ENCODE measurements around the gene MUL1.
A peak's percentile ranks its signal among the peaks of the same experiment; 100 is the strongest.
"Not testable (repeated sequence)": the region's sequence is repeated elsewhere in the genome, so short reads cannot be mapped to it uniquely, and the experiment has no call there.

Gene MUL1

DNA sequence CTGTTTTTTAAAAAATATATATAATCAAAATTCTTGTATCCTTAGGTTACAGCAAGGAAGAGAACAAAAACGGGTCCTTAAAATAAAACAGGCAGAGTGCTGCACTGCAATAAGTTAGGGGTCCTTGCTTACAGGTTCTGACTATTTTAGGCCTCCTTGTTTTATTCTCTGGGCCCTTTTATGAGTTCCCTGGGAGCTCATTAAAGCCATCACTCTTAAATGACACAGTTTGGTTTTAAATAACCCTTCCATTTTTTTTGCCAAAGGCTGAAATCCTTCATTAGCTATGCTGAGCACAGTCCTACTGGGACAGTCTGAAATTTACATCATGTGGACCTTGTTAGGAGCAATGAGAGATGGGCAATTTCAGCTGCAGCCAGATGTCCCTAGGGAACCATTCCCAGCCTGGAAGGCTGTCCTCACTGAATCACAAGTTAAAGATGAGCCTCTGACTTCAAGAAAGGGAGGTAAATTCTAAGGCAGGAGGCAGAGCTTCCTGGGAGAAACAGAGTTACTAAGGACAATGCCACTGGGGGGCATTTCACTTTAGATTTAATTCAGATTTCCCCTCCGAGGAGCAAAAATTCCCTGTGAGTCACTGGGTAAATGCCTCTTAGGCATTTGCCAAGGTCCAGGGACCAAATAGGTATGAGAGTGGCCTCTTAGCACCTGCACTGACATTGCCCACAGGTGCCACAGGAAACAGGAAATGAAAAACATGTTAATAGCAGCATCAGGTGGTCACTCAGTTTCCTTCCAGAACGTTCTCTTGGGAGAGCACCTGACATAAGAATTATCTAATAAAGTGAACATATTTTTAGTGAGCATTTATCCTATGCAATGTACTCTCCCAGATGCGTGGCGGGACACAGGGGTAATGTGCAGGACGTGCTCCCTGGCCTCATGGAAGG lies 3.8 kb upstream of the MUL1 start:
- no peak for DNase-seq

DNA sequence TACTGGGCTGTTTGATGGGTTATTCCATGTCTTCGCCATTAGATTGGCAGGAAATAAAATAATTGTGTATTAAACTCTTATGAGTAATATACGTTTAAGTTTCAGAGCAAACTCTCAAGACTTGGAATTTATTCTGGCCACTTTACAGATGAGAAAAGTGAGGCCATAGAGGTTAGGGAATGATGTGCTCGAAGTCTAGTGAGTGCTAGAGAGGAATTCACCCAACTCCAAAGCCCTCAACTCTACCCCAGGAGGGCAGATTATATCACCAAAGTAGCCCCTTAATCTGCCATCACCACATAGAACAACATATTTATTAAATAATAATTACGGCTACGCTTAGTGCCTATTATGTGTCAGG lies 440 bp upstream of the MUL1 start:
- no peak for DNase-seq

DNA sequence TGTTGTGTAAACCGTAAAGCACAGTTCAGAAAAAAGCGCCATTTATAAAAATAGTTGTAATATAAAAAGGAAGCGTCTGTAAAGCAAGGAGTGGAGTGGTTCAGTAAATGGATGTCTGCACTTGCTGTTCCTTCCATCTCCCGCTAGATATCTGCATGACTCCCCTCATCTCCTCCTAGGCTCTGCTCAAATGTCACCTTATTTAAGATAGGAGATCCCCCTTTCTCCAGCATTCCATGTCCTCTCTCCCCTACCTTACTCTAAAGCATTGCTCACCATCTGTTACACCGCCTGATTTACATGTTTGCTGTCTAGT lies 745 bp downstream of the MUL1 start:
- DNase-seq = no peak

DNA sequence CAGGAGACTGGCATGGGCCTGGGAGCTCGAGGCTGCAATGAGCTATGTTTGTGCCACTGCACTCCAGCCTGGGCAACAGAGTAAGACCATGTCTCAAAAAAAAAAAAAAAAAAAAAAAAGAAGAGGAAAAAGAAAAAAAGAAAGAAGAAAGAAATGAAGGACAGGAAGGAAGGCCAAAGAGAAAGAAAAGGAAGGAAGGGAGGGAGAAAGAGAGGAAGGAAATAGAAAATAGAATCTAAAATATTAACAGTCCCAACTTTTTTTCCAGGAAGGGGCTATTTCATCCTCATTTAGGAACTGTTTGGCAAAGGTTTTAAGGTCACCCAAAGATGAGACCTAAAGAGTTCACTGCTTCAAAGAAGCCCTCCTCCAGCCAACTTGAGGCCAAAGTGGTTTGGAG lies 2.5 kb downstream of the MUL1 start:
- no peak for DNase-seq

DNA sequence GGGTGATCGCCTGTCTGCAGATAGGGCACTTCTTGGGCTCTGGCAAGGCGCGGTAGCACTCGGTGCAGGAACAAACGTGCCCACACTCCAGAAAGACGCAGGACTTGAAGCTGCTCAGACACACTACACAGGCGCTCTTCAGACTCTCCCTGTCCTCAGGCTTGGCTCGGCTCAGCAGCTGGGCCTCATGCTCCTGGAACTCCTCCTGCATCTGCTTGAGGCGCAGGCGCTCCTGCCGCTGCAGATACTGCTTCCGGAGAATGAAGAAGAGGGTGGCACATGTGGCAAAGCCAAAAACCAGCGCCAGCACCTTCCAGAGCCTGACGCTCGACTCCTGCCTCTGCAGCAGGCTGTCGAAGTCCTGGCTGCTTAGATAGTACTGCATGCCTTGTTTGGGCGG lies 7.2 kb downstream of the MUL1 start:
- no peak for DNase-seq

DNA sequence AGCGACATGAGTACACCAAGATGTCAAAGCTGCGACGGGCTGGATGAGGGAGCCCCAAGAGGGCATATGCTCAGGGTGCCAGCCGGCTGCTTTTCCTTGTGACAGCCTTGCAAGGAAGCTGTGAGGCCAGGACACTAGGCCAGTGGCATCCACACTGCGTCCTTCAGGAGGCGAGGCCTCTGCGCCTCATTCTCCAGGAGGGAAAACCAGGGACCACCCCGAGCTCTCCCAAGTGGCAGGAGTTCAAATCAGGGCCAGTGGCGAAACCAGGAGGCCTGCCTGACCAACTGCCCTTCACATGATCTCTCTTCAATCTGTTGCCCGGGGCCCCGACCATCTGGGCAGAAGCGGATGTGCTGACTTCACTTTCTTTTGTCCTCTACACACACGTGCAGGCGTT lies 8.2 kb downstream of the MUL1 start:
- no peak for DNase-seq

DNA sequence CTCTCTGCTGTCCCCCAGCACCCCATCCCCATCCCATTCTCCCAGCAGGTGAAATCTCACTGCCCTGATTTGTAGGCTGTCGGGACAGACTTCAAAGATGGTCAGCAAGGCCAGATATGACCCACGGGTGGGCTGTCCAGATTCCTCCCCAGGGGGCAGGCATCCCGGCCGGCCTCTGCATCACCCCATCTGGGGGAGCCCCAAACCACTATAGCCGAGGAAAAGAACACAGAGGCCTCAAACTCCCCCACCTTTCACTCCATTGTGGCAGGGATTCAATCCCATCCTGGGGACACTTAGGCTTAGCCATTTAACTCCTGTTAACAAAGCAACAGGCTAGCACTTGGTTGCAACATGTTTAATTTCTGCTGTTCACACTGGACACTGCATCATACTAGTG lies 8.8 kb downstream of the MUL1 start:
- no peak for DNase-seq

DNA sequence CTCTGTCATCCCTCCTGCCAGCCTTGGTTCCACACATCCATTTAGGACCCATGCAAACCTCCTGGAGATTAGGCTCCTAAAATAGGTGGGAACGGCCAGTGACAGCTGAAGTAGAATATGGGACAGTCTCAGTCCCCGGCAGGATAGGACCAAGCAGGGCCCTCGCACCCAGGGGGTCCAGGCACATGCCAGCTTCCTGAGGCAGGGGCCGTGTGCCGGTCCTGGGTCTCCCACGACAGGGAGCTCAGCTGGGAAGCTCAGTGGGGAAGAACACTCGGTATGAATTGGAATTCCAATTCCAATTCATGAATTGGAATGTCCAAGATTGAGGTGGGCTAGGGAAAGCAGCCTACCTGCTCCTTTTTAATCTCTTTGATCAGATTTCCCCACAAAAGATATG lies 9.8 kb downstream of the MUL1 start:
- no peak for DNase-seq

DNA sequence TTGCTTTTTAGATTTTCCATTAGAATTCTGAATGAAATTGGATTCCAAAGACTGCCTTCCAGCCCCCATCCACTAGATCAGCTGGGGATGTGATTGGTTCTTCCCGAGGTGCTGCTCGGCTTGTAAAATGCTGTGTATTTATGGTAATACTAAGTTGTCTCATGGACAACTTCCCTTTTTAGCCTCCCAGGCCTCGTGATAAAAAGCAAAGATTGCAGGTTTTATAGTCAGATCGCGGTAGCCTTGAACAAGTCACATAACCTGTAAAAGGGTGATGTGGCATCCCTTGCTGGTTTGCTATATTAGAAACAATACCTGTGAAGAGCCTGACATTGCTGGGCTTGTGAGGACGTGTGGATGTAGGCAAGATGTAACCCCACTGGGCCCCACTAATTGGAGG lies 10.4 kb downstream of the MUL1 start:
- DNase-seq = peak; percentile 30 to 41

DNA sequence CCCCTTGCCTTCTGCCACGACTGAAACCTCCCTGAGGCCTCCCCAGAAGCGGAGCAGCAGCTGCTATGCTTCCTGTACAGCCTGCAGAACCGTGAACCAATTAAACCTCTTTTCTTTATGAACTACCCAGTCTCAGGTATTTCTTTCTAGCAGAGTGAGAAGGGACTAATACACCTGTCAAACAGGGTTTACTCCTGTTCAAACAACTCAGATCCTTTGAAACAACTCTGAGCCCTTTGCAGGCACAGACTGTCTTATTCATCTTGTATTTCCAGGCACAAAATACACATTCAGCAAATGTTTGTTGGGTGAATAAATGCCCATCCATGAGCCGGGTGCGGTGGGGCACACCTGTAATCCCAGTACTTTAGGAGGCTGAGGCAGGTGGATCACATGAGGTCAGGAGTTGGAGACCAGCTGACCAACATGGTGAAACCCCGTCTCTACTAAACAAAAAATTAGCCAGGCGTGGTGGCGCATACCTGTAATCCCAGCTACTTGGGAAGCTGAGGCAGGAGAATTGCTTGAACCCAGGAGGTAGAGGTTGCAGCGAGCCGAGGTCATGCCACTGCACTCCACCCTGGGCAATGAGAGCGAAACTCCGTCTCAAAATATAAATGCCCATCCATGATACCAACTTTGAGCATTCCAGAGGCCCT lies 11.1 kb downstream of the MUL1 start:
- DNase-seq = not testable (repeated sequence)

DNA sequence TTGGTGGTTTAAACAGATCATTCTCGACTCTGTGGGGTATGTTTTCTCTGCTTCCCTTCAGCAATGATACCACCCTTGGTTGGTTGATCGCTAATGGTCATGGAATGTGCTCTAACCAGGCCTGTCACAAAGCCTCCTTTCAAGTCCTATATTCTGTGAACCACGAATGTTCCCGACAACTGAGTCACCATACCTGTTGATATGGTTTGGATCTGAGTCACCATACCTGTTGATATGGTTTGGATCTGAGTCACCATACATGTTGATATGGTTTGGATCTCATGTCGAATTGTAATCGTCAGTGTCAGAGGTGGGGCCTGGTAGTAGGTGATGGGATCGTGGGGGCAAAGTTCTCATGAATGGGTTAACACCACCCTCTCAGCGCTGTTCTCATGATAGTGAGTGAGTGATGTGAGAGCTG lies 11.7 kb downstream of the MUL1 start:
- DNase-seq = no peak

DNA sequence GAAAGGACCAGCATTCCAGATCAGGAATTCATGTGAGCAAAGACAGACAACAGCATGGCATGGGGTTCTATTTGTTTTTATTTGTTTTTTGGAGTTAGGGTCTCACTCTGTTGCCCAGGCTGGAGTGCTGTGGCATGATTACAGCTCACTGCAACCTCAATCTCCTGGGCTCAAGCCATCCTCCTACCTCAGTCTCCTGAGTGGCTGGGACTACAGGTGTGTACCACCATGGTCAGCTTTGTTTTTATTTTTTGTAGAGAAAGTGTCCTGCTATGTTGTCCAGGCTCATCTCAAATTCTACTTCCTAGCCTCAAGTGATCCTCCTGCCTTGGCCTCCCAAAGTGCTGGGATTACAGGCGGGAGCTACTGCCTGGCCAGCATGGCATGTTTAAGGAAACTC lies 12.3 kb downstream of the MUL1 start:
- DNase-seq = no peak

DNA sequence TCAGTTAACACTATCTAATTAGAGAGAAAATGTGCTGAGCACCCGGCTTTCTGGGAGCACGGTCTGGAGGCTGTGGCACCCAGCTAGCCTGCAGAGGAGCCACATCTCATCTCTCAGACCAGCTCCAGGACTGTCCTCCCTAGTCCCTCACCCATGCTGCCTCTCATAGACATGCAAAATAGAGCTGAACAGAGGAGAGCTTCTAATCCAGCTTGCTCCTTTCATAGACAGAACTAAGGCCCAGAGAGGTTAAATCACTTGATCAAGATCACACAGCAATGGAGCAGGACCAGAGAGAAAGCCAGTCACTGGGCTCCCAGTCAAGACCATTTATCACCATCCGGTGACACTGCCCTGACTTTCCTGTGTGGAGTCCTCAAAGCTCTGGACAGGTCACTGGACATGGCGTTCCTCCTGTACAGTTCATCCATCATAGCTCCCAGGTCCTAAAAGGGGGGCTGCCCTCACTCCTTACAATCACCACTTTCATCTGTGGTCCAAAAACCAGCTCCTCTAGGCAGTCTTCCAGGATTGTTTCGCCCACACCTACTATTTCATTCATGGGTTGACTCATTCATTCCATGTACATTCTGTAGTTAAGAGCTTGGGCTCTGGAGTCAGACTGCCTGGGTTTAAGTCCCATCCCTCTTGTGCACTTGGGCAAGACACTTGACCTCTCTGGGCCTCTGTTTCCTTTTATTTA lies 13.2 kb downstream of the MUL1 start:
- DNase-seq = no peak

DNA sequence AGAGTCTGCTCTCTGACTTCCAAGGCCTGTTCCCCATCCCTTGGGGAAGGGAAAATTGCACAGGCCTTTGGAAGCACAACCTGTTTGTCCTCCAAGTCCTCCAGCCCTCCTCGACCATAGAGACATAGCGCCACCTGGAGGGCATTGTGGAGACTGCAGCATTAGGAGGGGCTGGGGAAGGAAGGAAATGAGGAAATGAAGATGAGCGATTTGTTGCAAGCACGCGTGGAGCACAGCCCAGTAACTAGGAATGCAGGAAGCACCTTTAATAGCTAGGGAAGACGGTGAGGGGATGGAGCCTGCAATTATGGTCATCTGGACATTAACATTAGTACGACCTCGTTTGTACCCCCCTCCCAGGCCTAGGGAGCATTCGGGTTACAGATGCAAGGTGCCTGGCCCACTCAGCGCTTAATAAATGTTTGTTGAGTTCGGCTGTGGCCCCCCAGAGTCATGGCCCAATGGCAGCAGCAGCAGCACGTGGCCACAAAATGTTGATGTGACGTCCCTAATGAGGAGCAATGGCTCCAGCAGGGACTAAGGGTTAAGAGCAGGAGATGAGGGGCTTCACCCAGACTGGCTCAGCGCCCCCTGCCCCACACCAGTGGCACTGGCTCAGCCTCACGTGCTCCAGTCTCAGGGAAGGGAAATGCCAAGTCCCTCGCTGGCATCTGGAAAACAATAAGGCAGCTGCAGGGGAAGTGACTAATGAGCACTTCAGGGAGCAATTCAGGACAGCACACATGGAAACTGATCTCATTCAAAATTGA lies 13.9 kb downstream of the MUL1 start:
- peak; percentile 84 to 91 for DNase-seq

DNA sequence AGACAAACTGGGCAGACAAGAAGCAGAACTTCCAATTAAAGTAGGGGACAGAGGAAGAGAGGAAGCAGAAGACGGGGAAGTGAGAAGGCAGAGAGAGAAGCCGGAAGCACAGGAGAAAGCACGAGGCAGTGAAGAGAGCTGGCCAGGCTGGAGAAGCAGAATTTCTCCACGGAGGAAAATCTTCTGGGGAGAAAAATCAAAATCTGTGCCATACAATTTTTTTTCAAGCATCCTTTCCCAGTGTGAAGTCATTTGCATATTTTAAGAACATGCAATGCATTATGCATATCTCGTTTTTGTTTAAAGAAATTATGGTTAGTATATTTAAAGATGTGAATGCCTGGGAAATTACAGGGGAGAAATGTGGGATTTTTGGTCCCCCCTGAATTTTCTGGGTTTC lies 14.6 kb downstream of the MUL1 start:
- DNase-seq = peak in 1 of 2 donors; percentile 16

DNA sequence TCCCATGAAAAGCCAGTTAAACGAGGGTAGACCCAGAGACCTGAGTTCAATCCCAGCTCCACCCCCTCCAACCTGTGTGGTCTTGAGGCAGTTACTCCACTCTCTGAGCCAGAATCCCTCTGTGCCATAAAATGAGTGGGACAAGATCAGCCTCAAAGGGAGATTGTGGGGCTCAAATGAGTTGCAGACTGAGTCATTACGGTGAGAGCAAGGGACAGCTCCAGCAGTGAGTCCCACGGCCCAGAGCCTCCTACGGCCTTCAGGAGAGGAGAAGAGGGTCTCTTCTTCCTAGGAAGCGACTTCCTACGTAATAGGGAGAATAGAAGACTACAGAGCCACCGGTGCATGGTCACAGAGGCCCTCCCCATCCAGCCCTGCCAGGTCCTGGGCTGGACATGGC lies 15.2 kb downstream of the MUL1 start:
- no peak for DNase-seq

DNA sequence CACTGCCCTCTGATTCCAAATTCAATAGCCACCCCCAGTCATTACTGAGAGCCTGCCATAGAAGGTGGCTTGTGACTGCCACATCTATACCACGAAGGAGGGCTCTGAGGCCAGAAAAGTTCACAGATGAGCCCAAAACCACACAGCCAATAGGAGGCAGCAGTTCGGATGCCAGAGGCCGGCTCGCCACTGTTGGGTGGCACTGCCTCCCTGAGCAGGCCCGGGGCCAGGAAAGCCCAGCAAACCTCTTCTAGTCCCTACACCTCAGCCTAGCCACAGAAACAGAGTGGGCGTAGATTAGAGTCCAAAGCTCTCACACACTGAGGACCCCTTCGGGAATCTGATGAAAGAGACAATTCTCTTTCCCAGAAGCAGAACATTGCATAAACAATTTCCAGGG lies 16.1 kb downstream of the MUL1 start:
- no peak for DNase-seq

DNA sequence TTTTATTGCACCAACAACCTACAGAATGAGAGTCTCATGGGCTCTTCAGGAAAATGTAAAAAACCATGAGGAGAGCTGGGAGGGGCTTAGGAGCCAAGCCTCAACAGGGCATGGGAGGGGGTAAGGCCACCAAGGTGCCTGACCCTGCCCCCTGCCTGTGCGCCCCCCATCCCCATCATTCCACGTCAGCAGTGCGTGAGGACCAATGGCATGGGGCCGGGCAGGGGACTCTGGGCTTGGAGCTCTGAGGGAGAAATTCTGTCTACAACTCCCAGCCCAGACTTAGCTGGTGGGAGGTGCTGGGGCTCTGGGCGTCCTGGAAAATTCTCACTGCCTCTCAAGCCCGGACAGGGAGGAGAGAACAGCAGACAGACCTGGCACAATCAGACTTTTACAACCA lies 16.8 kb downstream of the MUL1 start:
- DNase-seq = no peak

DNA sequence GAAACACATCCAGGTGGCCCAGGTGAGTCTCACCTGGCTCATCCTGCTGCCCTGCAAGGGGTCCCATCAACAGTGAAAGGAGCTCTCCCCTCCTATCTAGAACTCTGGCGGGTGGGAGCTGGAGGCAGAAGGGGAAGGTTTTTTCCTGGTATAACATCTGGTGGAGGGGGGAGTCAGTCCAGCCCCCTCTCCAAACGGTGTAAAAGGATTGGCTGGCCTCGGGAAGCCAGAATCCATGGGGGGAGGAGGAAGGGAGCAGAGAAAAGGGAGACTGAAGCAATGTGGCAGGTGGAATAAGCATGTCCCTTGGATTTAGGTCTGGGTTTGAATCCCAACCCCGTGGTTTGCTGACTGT lies 20.7 kb downstream of the MUL1 start:
- DNase-seq = no peak

DNA sequence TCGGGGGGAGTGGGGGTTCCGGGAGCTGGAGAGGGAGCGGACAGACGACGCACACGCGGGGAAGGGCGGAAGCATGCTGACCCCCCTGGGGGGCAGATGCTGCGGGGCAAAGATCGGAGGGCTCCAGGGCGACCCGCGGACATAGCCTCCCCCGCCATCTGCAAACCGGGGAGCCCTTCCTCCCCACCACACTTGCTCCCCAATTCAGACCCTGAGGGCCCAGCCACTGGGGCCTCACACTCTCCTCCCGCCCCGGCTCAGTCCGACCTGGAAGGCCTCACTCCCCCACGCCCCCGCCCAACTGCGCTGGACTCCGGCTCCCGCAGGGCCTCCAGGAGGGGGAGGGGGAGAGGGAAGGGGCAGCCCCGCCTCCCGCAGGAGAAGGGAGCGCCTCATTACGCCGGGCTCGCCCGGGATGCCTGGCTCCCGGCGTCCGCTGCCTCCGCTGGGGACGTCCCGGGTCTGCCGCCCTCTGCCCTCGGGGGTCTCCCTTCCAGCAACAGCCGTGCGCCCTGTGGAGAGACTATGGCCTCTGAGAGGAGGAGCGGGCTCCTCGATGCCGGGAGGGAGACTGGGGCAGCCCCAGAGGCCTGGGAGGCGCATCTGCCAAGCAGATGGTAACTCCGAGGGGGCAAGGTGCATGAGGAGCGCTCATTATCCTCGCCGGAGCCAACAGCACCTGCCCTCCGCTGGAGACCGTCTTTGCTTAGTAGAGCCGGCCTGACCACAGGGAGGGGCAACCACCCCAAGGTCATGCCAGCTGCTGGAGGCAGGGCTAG lies 21.3 kb downstream of the MUL1 start:
- DNase-seq = no peak

DNA sequence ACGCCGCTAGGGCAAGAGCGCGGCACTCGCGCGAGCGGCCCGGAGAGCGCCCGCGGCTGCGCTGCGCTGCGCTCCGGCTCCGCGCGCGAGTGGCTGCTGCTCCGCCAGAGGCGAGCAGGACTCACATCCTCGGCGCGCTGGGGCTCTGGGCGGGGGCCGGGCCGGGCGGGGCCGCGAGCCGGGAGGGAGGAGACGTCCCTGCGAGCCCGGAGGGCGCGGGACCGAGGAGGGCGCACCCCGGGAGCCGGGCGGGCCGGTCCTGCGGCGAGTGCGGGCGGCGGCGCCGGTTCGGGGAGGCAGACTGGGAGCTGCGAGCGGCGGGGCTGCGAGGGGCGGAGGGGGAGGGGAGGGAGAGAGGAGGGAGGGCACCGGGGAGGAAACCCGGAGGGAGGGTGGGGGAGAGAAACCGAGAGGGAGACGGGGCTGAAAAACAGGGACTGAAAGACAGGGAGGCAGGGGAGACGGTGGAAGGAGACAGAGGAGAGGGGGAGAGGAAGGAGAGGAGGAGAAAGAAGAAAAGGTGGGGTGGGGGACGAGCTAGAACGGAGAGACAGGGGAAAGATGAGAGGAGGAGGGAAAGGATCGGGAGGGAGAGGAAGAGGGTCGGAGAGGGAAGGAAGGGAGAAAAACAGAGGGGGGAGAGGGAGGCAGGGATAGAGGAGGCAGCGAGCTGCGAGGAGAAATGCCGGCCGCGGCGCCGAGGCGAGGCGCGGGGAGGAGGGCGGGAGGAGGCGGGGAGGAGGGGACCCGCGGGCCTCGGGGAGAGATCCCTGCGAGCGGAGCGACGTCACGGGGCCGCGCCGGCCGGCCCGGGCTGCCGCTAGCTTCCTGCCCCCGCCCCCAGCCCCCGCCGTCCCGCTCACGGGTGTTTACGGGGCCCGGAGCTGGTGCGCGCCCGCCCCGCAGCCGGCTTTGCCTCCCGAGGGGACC lies 22.2 kb downstream of the MUL1 start, which contains the start of gene CAMK2N1:
Gene CAMK2N1 (minus strand): TSS at position 684 of the 930 bp plus-strand sequence. CDS start 831 bp downstream, outside the sequence.
- DNase-seq = no peak
